GM04503 (cell line): ENCODE data around the gene FHIT.
A peak's percentile ranks its signal among the peaks of the same experiment; 100 is the strongest.

Experiments
- DNase-seq: peaks from one replicate; pipeline ENCODE4 v3.0.0-alpha.2; 2012; ENCODE audit warnings: low read depth

The FHIT gene

DNA sequence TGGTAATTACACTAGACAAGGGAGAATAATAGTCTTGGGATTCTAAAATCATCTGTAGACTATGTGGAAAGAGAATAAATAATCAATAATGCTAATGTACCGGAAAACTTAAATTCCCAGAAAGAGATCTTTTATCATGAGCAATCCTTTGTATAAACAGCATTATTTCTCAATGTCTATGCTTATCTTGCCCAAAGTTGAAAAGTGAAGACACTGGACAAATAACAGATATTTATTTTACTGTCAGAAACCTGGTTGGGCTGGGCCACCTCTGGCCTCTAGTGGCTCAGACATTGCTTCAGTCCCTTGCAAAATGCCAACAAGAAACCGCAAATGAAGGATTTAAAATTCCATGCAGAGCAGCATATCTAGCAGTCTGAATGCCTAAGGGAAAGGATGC lies 409.9 kb downstream of the FHIT start:
- no peak for DNase-seq

DNA sequence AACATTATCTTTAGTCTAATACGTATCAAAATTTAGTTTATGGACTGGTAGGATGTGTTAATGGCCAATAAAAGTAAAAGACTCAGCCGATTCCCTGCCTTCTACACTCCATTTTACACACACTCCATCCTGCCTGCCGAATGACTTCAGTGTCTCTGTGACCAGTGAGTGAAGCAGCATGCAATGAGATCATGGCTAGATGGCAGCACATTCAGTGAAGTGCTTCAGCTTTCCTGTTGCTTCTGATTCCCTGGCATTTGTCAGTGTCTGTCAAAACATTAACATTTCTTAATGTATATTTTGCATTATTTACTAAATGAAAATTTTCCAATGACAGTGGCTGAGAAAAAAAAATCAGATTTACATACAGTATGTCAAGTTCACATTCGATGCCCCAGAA lies 412.0 kb downstream of the FHIT start:
- DNase-seq = no peak

DNA sequence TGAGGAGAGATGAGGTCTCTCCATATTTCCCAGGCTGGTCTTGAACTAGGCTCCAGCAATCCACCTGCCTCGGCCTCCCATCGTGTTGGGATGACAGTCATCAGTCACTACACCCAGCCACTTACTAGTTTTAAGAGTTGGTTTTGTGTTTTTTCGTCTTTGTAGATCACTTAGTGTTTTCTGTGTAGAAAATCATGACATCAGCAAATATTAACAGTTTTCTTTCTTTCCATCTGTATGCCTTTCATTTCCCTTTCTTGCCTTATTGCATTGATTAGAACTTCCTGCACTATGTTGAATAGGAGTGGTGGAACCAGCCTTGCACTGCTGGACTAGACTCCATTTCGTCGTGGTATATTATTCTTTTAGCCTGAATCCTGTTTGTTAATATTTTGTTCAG lies 415.5 kb downstream of the FHIT start:
- DNase-seq = no peak

DNA sequence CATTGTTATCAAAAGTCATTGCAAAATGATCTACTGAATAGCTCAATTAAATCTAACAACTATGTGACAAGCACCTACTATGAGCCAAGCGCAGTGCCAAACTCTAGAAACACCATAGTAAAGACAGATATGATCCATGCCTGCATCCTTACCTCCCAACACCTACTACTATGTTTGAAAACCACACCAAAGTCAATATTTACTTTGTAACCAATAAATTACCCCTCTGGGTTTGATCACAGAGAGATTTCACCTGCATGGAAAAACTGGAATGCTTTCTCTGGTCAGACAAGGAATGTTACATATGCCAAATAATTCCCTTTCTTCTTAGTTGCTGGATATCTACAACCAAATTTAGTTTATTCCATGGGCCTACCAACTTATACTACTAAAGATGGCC lies 422.2 kb downstream of the FHIT start:
- no peak for DNase-seq

DNA sequence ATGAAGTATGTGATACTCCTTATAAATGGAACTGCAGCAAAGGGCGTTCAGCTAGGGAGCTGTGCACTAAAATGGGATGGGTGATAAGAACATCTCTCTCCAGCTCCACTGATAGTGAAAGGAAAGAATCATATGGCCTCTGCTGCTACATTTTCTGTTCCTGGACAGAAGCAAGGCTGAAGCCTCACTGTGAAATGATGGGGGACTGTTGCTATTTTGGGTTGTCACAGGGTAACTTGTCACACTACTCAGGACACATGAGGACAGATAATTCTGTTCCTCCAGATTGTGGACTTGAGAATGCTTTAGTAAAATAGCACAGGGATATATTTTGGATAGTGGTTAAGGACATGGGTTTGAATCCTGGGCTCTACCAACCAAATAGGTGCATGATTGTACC lies 423.6 kb downstream of the FHIT start:
- no peak for DNase-seq

DNA sequence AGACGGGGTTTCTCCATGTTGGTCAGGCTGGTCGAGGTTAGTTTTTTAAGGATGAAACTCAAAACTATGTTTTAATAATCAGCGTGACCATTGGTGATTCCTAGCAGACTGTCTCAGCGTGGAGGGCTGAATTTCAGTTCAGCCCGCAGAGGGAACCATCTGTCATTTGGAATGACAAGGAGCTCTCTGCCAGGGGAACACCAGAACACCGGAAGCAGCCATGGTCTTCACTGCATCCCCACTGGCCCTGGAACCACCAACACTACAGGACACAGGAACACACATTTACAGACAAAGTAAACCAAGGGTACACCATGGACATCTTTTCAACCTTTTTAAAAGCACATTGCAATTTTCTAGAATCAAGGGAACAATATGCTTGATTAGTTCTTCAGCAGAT lies 424.7 kb downstream of the FHIT start:
- no peak for DNase-seq

DNA sequence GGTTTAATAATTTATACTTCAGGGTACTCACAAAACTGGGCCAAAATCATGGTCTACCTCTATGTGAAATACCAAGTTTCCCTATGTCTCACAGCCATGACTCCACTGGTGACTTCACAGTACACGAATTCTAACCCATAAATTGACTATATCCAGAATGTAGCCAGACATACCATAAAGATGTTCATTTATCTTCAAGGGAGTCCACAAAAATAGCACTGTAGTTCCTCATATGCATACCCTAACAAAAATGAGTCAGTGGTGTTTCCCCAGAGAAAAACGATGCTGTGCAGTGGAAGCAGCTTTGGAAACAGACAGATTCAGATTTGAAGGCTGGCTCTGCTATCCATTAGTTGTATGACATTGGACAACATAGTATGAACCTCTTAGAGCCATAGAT lies 438.8 kb downstream of the FHIT start:
- no peak for DNase-seq

DNA sequence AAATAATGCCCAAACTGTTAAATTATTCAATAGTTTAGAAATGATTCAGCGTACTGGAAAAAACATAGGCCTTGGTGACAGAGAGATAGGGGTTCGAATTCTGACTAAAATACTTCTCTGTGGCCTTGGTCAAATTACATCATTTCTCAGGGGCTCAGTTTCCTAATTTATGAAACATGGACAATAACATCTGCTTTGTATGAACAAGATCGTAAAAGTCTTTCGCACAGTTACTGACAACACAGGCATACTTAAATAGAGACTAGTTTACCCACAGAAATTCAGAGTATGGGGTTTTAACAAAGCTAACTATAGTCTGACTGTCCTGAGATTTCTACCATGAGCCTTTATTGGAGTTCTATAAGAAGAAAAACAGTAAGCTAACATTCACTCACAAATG lies 440.4 kb downstream of the FHIT start:
- no peak for DNase-seq

DNA sequence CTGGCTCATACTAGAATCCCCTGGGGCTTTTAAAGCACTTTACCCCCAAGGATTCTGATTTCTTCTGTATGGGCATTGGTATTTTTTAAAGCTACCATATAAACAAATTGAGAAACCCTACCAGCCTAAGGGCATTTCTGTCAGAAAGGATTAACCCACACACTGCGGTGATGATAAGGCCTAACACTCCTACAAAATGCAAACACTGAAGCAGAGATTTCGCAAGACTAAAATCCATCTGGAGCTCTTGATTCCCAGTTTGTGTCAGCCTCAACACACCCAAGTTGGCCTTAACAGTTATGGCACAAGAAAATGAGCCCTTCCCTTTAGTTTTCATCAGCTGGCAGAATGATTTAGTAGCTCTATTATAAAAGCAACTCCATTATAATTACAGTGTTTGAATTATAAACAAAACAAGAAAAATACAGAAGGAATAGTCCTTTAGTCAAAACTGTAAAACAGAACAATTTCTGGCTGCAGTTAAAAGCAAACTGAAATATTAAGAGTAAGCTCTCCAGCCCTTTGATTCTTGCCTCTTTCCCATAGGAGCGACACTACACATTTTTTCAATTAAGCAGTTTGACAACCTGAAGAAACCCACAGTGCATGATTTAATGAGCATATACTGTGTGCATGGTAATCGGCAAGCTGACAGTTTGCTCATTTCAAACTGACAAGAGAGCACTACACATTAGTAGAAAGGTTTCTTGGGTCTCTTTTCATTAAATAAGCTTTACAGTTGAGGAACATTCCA lies 441.2 kb downstream of the FHIT start:
- peak; percentile 27 for DNase-seq

DNA sequence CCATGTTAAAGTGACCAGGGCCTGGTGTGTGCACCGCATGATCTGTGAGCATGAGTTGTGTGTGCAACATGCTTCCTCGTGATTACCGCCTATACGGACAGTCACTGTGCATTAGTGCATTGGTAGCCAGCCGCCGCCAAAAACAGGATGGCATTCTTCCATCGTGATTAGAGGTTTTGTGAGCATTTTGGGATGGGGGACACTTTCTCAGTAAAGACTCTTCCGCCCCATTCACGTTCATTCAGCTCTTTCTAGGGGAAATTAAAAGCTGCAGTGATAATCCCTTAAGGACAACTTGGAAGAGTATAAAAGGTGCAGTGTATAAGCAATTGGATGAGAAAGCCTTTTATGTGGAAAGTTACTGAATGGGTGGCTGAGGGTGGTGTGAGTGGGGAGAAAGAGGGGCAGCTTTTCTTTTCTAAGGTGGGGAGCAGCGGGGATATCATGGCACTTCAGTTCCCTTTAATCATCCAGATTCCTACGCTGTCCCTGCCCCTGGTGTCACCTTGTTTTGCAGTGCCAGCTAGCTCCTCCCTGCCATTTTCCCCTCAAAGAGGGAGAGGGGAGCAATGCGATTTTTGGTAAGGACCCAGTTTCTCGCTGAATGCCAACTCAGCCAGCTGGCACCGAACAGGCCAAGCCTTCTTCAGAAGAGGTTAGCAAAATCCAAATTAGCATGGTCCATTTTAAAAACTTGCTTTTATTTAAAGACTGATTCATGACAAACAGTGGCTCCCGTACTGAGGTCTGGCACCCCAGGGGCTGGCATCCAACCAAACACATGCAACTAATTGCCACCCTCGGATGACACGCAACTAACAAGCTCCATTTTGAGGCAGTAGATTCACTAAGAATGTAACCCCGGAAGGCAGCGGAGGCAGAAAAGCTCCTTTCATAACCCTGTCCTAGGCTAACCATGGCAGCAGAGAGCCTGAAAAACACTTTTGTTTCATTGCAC lies 447.8 kb downstream of the FHIT start:
- no peak for DNase-seq

DNA sequence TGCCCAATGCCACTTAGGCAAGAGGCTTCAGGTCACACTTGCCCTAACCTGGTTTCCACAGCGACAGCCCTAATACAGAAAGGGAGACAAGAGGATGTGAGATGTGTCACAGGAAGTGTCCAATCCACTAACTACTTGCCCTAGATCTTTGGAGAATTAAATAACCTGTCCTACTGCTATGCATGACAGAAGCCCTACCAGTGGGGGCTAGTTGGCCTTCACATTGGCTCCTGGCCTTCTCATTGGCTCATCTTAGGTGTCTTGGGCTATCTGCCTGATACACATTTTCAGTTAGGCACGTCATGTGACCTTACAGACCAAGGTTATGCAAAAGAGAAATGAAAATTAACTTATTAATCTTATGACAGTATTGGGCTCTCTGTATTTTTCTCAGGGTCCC lies 449.9 kb downstream of the FHIT start:
- no peak for DNase-seq

DNA sequence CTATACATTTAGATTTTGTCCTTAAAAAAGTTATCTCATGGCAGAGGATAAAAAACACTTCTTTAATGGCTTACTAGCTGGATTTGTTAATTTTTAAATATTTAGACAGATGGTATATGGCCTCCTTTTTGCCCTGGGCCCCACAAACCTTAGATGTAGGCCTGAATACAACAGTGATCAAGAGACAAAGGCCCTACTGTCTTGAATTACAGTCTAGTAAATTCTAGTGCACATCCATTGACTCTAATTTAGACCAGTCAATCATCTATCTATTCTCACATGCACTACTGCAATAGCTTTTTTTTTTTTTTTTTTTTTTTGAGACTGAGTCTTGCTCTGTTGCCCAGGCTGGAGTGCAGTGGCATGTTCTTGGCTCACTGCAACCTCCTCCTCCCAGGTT lies 452.8 kb downstream of the FHIT start:
- DNase-seq = no peak

DNA sequence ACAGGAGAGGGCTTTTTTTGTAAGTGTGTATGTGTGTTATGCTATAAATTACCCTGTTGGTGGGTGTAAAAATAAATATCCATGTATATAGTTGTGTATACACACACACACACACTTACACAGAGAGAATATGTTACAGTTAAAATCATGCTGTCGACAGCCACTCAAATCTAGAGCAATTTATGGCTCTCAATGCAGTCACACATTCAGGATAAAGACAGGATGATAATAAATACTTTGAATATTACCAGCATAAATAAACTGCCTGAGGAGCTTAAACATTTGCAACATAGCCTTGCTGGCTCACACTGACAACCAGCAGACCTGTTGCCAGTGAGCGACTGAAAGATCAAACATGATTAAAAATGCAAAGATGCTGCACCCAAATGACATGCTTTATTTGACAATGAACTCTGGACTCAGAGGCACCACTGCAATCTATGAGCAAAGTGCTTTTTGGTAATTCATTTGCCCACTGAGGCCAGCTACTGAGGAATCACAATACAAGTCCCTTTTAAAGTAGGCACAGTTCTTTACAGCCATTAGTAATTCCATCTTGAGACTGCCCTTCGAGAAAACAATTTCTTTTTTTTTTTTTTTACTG lies 458.9 kb downstream of the FHIT start:
- no peak for DNase-seq

DNA sequence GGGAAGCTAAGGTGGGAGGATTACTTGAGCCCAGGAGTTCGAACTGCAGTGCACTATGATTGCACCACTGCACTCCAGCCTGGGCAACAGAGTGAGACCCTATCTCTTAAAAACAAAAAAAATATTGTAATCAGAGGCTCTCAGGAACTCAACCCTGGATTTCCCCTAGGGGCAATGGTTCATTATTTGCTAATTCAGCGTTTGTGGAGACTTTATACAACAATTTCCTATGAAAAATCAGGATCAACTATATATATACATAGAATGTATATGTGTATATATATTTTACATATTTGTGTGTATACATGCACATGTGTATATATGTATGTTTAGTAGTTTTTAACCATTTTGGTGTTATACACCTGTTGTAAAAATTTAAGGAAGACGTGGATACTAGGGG lies 463.1 kb downstream of the FHIT start:
- DNase-seq = no peak

DNA sequence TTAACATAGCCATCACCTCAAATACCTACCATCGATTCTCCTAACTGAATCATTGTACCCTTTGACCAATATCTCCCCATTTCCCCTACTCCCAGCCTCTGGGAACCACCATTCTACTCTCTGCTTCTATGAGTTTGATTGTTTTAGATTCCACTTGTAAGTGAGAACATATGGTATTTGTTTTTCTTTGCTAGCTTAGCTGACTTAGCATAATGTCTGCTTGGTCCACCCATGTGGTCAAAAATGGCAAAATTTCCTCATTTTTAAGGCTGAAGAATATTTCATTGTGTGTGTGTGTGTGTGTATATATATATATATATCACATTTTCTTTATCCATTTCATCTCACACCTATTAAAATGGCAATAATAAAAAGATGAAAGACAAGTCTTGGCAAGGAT lies 469.3 kb downstream of the FHIT start:
- no peak for DNase-seq

DNA sequence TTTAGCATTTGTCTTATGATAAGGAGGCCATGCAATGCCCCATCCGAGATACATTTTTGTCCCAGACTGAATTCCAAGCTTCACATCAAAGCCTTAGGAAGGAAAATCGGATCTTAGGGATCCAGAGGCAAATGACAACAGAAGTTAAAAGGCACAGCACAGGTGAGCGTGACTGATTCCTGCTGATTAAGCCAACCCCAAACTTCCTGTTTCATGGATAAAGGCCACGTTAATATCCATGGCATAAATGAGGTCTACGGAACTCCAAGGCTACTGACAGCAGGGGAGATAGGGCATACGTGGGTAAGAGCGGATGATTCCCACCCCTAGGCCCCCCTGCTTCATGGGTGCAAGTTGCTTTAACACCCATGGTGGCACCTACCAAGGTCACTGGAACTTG lies 471.6 kb downstream of the FHIT start:
- no peak for DNase-seq

DNA sequence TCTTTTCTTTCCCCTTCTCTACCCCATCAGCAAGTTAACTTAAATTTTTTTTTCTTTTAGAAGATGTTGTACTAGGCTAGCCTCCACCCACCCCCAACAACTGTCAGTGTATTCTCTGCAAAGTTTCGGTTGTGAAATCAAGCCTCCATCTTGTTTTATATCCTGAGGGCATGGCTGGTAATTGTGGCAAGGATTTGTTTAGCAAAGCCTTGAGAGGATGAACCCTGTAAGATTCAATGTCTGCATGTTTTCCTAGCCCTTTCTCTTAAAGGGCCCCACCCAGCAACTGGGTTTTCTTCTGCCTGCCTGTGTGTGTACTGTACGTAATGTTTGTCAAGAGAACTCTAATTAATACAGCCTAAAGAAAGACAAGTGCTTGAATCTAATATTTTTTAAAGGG lies 475.3 kb downstream of the FHIT start:
- DNase-seq = no peak

DNA sequence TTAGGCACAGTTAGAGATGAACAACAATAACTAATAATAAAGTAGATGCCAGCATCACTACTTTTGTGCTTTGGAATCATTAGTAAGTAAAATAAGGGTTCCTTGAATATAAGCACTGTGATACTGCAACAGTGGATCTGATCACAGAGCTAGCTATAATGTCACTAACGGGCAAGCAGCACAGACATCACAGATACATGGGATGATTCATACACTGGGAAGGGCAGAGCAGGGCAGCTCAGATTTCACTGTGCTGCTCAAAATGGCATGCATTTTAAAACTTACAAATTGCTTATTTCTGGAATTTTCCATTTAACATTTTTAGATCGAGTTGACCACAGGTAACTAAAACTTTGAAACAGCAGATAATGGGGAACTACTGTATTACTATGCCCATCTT lies 476.6 kb downstream of the FHIT start:
- no peak for DNase-seq

DNA sequence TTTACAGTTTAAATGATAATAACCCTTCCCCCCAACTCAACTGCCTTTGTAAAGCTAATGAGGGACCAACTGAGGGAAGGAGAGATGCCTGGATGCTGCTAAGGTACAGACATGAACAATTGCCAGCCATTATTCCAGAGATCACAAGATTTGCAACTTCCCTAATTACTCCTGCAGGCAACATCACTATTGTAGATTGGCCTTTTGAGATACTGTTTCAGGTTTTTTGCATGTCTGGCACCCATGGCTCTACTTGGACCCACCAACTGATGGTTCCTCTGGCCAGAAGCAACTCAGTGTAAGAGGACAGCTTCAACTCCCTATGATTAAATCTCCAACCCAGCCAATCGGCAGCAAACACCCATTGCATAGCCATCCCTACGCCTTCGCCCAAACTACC lies 478.7 kb downstream of the FHIT start:
- DNase-seq = no peak

DNA sequence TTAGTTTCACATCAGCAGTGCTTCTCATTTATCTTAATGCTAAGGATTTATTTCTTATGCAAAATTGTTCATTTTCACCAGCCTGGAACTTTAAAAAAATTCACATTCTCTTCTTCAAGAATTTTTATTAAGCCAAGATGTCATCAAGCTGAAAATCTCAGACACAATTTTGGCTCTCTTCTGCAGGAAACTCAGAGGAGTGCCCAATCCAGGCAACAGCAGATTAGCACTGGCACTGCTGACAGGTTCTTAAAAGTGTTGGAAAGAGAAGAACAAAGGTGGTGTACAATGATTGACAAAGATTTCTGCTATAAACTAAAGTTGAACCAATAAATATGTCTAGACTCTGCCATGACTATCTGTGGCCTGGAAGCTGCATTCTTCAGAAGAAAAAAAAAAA lies 479.5 kb downstream of the FHIT start:
- no peak for DNase-seq

DNA sequence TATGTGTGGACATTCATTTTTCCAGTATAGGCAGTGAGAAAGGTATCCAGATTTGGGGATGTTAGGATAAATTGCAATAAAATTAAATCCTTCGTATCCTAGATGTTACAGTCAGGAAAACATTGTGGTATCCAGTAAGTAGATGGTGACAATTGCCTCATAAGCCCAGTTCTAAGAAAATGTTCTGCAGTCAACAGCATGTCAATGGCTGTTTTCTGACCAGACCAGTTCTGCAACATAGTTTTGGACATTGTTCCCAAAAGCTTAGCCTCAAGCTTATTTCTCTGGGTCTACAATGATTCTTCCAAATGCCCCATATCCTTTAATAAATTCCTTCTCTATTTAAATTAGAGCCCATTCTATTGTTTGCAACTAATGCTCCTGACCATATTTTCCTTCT lies 480.7 kb downstream of the FHIT start:
- DNase-seq = no peak

DNA sequence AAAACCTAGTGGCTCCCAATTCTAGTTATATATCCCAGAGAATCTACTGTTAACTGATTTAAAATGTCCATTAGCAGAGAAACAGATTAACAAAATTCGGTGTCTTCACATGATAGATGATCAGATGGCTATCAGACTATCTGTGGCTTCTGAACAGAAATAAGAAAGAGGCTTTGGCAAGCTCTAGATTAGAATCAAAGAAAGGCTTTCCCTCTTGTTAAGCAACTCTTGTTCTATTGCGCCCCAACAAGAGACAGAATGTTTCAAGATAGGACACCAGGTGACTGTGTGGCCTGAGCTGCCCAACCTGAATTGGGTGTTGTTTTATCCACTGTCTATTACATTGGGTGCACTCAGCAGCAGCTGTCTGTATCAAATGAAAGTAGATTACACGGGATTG lies 483.7 kb downstream of the FHIT start:
- no peak for DNase-seq

DNA sequence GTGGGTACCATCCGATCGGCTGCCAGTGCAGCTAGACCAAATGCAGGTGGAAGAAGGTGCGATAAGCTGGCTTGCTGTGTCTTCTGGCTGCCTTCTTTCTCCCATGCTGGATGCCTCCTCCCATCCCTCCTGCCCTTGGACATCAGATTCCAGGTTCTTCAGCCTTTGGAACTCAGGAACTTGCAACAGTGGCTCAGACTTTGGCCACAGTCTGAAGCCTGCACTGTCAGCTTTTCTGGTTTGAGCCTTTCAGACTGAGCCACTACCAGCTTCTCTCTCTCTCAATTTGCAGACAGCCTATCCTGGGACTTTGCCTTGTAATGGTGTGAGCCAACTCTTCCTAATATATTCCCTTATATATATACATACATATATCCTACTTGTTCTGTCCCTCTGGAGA lies 485.5 kb downstream of the FHIT start:
- no peak for DNase-seq
